HG03460 (cell line): ENCODE measurements around the gene GRIK5.
A peak's percentile ranks its signal among the peaks of the same experiment; 100 is the strongest.
"Not testable (repeated sequence)": the region's sequence is repeated elsewhere in the genome, so short reads cannot be mapped to it uniquely, and the experiment has no call there.

Source experiments
- ATAC-seq: cut with Tn5 transposase; IDR thresholded peaks from one replicate; pipeline ENCODE4 v1.9.1; 2021; ENCODE audit not compliant: unreplicated experiment

The GRIK5 gene

GRCh38 chr19:42069619-42070351 is at the start of gene GRIK5:
GRIK5 (minus strand) TSS chr19:42070206; CDS start chr19:42065770, 4,436 bp downstream.
- ATAC-seq, result no peak

GRCh38 chr19:42117076-42117475 is 47.1 kb upstream of the GRIK5 start:
- ATAC-seq, result no peak

- no peak for ATAC-seq
Observed at GRCh38 chr19:42116308-42117075, 46.5 kb upstream of the GRIK5 start.

GRCh38 chr19:42115705-42116104 is 45.7 kb upstream of the GRIK5 start:
- ATAC-seq, result no peak

- ATAC-seq, result no peak
Observed at GRCh38 chr19:42115219-42115618, 45.2 kb upstream of the GRIK5 start.

GRCh38 chr19:42114412-42114811 is 44.4 kb upstream of the GRIK5 start:
- peak; percentile 54 for ATAC-seq

GRCh38 chr19:42113641-42114348 is 43.8 kb upstream of the GRIK5 start:
- peak; percentile 55 for ATAC-seq

GRCh38 chr19:42111811-42112210 is 41.8 kb upstream of the GRIK5 start:
- ATAC-seq, result no peak

GRCh38 chr19:42111384-42111783 is 41.4 kb upstream of the GRIK5 start:
- no peak for ATAC-seq

- ATAC-seq, result no peak
Observed at GRCh38 chr19:42110658-42111057, 40.7 kb upstream of the GRIK5 start.

- ATAC-seq, result no peak
Observed at GRCh38 chr19:42109896-42110295, 39.9 kb upstream of the GRIK5 start.

- peak; percentile 69 for ATAC-seq
Observed at GRCh38 chr19:42108527-42109389, 38.8 kb upstream of the GRIK5 start.

- no peak for ATAC-seq
Observed at GRCh38 chr19:42105368-42105767, 35.4 kb upstream of the GRIK5 start.

GRCh38 chr19:42102877-42103276 is 32.9 kb upstream of the GRIK5 start:
- no peak for ATAC-seq

GRCh38 chr19:42100241-42100640 is 30.2 kb upstream of the GRIK5 start:
- not testable (repeated sequence) for ATAC-seq

- ATAC-seq, result no peak
Observed at GRCh38 chr19:42099336-42099925, 29.4 kb upstream of the GRIK5 start.

GRCh38 chr19:42098781-42099180 is 28.8 kb upstream of the GRIK5 start:
- ATAC-seq, result no peak

GRCh38 chr19:42097461-42097860 is 27.5 kb upstream of the GRIK5 start:
- no peak for ATAC-seq

- no peak for ATAC-seq
Observed at GRCh38 chr19:42096255-42096837, 26.3 kb upstream of the GRIK5 start.

- no peak for ATAC-seq
Observed at GRCh38 chr19:42095814-42096230, 25.8 kb upstream of the GRIK5 start.
